Pulmonary artery endothelial cell (primary cell): Measurements from ENCODE around the gene TAF1D. TPM values are rescaled to one million over a fixed set of nuclear protein-coding genes. Genes with fewer than 3 reads are reported as not detected.
"Not testable (repeated sequence)": the region's sequence is repeated elsewhere in the genome, so short reads cannot be mapped to it uniquely, and the experiment has no call there.

Experiments
- DNase-seq: peaks from one replicate; pipeline ENCODE4 v3.0.0-alpha.2; 2011; ENCODE audit warnings: low read depth, low spot score
- total RNA-seq: library from RNA; depleted of rRNA; stranded (reverse); fragments of >200 nt; gene quantifications from 2 replicates; pipeline ENCODE4 v1.2.3, GENCODE V29; 2014

Gene TAF1D, protein sequence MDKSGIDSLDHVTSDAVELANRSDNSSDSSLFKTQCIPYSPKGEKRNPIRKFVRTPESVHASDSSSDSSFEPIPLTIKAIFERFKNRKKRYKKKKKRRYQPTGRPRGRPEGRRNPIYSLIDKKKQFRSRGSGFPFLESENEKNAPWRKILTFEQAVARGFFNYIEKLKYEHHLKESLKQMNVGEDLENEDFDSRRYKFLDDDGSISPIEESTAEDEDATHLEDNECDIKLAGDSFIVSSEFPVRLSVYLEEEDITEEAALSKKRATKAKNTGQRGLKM
- total RNA-seq = 108 and 135 TPM in 2 replicates

DNA sequence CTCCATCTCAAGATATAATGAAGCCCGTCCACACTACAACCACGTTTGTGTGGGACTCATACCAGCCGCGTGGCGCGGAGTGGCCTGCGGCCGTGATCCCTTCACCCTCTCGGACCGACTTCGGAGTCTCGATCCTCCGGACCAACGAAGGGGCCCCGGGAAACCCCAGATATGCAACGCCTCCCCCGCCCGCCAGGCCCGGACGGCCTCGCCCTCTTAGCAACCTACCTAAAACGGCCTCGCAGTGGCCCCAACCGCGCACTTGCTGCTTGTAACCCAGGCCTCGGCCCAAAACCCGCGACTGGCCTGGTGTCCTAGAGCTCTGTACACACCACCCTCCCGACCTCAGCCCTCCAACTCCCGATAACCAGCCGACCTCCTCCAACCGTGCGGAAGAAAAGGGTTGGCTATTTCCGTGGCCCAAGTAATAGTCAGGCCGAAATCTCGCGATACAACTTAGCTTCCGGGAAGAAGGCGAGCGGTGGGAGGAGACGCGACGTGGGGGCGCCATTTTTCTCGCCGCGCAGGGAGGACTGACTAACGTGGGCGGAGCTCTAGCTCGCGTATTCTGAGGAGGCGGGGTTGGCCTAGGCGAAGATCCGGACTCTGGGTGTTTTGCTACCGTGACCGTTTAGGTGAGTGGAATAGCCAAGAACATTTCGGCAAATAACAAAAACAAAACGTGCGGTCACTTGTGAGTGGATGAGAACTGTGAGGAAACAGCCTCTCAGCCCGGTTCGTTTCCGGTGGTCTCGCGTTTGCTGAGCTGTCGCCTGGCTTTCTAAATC, at the start of gene TAF1D, which contains the start of gene C11orf54:
Gene TAF1D (minus strand): TSS at position 402 of the 788 bp plus-strand sequence. CDS start 2,191 bp downstream, outside the sequence.
Gene C11orf54 (plus strand): TSS at position 579 of the 788 bp plus-strand sequence. CDS start 5,722 bp downstream, outside the sequence.
- DNase-seq = peak; percentile 91

DNA sequence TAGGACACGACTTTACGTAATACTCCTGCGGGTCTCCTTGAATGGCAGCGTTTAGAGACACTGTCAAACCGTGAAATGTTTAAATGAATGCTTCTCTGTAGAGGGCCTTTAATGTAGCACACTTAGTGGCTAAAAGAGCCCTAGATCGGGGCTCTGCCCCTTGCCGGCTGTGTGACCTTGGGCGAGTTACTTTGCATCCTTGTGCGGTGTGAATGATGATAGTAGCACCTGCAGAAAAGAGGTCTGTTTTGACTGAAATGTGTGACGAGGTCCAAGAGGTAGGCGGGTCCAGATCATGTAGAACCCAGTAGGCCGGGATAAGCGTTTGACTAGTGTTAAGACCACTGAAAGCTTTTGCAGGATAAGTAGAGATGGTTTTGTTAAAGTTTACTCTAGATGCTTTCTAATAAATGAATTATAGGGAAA, 43.7 kb upstream of the TAF1D start:
- DNase-seq = no peak

DNA sequence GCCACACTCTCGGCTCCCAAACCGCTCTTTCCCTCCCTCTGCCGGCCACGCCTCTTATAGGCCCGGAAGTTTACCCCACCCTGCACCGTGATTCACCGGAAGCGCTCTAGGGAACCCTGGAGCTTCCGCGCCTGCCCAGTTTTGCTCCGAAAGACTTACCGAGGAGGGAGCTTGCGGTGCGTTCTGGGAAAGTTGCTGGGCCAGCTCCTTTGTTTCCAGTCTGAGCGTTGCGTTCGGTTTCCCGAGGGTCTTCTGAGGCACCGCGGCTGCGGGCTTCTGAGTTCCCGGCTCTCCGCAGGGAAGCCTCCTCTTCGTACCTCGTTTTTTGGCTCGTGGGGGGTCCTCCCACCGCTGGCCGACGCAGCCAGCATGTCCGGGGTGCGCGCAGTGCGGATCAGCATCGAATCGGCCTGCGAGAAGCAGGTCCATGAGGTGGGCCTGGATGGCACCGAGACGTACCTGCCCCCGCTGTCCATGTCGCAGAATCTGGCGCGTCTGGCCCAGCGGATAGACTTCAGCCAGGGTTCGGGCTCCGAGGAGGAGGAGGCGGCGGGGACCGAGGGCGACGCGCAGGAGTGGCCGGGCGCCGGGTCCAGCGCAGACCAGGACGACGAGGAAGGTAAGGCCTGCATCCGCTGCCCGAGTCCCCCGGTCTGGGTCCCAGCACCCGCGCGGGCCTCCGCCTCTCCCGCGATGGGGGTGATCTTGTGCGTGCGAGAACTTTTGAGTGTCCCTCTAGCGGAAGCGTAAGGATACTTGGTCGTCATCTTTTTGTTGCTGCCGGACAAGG, 43.0 kb upstream of the TAF1D start, which contains the start of gene MED17:
Gene MED17 (plus strand): TSS at position 138 of the 790 bp plus-strand sequence. CDS start 232 bp downstream, at position 370.
- peak; percentile 83 for DNase-seq

DNA sequence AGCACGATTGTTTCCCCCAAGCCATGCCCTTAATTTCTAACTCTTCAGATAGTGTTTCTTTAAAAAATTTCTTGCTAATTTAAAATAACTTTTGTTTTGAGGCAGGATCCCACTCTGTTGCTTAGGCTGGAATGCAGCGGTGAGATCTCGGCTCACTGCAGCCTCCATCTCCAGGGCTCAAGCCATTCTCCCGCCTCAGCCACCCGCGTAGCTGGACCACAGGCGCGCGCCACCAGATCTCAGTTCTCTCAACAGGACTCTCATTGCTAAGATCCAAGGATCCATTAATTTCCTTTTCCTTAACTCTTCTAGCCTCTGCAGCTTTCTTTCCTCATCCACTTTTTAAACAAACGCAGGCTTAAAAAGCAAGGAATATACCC, 42.5 kb upstream of the TAF1D start:
- DNase-seq = no peak

DNA sequence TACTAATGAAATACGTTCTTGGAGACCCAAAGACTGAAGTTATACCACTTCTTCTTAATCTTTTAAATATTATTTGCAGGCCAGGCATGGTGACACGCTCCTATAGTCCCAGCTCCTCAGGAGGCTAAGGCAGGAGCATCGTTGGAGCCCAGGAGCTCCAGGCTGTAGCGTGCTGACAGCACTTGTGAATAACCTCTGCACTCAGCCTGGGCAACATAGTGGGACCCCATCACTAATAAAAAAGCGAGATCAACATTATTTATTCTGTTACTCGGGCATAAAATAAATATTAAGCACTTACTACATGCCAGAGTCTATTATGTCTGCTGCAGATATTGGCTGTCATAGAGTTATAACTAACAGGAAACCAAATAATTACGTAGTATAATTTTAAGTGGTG, 42.1 kb upstream of the TAF1D start:
- no peak for DNase-seq

DNA sequence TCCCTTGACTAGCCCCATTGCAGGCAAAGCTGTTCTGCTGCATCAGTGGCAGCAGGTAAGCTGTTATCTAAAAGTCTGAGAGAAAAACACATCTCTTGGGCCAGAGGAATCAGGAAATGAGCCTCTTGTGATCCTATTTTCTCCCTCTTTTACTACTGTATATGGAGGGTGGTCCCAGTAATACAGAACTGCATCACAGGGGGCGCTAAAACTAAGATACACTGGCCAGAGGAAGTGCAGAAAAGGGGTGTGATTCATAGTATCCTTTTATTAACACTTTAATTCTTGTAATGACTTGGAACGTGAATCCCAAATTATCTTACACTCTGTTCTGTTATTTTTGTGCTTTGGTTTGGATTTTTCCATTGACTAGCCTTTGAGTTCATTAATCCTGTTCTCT, 34.0 kb upstream of the TAF1D start:
- DNase-seq = no peak

DNA sequence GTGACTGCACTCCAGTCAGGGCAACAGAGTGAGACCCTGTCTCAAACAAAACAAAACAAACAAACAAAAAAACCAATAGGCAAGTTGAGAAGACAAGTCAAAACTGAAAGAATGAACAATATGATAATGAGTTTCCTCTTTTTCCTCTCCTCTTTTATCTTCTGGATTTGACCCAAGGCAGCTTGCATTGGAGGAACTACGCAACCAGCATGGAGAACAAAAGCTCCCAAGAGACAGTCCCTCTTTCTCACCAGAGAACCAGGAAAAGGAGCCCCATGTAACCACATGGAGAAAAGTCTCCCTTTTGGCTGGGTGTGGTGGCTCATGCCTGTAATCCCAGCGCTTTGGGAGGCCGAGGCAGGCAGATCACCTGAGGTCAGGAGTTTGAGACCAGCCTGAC, 33.3 kb upstream of the TAF1D start:
- DNase-seq = not testable (repeated sequence)

DNA sequence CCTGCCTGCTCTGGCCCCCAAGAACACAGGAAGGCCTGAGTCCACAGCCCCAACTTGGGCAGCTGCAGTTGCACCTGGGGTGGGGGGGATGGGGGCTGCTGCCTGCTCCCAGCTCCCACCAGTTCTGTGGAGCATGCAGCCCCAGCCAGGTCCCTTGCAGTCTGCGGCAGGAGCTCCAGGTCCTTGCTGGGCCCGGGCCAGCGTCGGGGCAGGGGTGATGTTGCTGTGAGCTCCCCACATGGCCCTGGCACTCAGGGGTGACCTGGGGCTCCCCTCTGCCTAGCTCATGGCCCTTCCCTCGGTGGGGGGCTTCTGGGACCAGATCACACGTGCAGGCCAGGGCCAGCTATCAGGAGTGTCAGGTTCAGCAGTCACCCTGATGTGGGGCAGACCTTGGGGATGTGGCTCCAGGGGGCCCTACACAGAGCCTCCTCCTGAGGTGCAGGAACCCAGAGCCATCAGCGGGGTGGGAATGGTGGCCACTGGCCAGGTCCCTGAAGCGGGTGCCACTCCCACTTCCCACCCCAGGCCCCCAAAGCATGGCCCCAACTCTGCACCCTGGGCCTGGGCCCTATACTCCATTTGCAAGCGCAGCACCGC, 32.4 kb upstream of the TAF1D start:
- no peak for DNase-seq

DNA sequence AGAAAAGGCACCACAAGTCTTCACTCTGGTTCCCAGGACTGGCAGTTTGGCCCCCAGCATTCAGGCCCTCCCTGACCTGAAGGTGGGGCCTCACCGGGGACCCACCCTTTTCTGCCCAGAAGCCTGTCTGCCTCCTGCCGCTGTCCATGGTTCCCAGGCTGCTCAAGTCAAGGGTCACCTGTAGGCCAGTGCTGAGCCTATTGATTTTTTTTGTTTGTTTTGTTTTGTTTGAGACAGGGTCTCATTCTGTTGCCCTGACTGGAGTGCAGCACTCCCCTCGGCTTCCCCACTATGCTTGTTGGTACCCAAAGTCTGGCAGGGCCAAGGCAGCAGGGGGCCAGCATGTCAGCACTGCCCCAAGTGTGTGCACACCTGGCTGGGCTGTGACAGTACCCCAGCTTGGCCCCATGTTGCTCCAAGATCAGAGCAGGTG, 31.8 kb upstream of the TAF1D start:
- no peak for DNase-seq

DNA sequence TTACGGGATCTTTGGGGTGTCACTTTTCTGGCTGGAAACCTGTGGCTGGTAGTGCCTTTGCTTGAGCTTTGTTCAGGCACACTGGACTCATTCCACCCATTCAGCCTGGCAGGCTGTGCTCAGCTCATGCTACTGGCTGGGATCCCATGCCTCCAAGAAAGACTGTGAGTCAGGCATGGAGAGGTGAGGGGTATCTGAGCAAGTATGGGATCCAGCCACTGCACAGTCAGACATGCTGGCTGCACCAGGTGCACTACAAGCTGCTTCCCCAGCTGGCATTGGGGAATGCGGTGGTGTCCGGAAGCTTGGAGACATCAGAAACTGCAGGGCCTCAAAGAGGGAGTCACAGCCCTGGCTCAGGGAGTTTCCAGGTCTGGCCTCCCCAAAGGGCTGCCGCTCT, 30.8 kb upstream of the TAF1D start:
- no peak for DNase-seq

DNA sequence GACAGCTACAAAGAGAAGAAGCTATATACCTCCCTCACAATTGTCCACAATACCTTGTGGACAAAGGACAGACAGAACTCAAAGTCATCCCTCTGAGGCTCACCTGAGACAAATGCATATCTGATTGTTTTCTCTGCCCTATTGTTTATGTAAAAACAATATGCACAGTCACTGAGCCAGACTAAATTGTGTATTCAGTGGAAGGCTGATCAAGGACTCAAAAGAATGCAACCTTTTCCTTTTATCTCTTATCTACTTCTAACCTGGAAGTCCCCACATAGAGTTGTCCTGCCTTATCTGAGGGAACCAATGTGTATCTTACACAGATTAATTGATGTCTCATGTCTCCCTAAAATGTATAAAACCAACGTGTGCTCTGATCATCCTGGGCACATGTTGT, 28.9 kb upstream of the TAF1D start:
- no peak for DNase-seq

DNA sequence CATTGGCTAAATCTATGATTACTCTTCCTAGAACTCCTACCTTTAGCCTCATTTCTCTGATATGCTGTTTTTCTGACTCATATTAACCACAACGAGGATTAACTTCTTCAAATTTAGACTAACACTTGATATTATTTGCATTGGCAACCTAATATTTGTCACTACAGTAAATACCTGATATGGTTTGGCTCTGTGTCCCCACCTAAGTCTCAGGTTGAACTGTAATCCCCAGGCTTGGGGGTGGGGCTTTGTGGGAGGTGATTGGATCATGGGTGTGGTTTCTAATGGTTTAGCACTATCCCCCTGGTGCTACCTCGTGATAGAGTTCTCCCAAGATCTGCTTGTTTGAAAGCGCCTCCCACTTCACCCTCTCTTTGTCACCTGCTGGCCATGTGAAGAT, 25.7 kb upstream of the TAF1D start:
- no peak for DNase-seq

DNA sequence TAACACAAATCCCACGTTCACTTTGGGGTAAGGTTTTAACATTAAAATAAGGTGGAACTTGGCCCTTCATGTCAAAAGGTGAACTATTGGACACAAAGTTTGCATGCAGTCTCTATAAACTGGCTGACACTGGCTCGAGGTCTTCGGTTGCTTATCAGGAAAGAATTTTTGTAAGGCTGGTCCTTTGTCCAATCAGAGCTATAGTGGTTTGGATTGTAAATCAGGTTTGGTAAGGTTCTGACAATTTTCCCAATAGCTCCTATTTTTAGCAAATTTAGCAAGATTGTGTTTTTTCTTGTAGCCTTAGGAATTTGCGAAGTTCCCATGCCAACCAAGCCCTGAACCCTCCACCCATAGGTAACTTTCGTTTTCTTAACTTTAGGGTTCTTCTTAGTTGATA, 25.2 kb upstream of the TAF1D start:
- no peak for DNase-seq

DNA sequence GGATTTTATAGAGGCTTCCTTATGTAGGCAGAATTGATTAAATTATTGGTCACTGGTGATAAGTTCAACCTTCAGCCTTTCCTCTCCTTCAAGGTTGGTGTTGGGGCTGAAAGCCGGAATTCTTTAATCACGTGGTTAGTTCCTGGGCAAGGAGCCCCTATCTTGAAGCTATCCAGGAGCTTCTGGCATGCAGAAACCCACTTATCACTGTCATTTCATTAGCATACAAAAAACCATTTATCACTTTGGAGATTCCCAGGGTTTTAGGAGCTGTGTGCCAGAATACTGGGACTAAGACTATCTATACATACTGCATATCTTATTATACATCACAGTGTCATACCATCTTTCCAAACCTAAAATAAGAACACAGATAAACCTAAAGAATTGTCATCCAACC, 24.3 kb upstream of the TAF1D start:
- DNase-seq = no peak

DNA sequence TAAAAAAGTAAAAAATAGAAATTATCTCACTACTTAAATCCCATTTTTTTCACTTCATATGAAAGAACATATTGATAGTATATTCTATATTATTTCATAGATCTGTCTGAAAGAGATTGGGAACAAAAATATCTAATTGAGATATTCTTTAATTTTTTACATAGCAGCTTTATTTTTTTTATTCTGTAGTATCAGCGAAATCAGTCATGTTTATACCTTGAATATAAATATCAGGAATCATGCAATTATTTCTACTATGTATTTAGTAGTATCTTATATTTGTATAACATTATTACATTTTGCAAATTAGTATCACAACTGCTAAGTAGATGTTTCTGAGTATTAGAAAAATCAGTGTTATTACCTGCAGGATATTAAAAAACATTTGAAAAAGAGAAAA, 20.6 kb upstream of the TAF1D start:
- DNase-seq = no peak

DNA sequence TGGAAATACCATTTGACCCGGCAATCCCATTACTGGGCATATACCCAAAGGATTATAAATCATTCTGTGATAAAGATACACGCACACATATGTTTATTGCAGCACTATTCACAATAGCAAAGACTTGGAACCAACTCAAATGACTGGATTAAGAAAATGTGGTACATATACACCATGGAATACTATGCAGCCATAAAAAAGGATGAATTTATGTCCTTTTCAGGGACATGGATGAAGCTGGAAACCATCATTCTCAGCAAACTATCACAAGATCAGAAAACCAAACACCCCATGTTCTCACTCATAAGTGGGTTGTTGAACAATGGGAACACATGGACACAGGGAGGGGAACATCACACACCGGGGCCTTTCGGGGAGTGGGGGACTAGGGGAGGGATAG, 17.8 kb upstream of the TAF1D start:
- not testable (repeated sequence) for DNase-seq

DNA sequence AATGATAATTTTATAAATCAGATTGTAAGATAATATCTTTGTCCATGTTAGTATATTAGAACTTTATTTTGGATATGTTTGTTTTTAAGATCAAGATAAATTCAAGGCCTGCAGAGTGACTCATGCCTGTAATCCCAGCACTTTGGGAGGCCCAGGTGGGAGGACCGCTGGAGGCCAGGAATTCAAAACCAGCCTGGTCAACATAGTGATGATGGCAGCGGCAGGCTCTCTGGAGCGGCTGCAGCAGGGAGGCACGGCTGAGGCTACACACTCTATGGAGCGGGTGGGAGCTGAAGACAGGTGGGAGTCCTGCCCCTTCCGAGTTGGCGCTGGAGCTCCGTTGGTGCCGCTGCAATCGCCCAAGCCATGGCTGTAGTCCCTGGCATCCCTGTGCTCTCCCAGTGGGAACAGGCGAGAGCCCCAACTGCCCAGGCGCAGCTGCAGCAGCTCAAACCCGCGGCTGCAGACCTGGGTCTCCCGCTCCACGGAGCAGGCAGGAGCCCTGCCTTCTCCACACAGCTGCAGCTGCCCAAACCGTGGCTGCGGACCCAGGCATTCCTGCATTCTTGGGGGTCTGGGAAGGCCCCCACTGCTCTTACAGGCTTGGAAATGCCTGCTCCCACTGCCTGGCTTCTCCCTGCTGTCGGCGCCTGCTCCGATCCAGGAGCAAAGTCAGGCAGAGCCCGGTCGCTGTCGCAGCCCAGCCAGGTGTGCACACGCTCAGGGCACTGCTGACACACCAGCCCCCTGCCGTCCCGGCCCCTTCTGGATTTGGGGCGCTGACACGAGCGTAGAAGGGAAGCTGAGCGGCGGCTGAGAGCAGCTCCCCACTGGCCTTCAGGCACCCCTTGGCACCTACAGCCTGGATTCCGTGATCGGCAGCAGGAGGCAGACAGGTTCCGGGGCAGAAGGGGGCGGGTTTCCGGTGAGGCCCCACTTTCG, 16.9 kb upstream of the TAF1D start:
- no peak for DNase-seq

DNA sequence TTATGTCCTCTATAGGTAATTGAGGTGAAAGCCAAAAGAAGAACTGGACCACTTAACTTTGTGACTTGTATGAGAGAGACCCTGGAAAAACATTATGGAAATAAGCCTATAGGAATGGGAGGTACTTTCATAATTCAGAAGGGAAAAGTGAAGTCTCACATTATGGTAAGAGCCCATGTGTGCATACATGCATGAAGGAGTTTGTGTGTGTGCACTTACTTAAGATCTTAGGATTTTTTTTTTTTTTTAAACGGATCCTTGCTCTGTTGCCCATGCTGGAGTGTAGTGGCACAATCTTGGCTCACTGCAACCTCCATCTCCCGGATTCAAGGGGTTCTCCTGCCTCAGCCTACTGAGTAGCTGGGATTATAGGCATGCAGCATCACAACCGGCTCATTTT, 16.0 kb upstream of the TAF1D start:
- DNase-seq = no peak

DNA sequence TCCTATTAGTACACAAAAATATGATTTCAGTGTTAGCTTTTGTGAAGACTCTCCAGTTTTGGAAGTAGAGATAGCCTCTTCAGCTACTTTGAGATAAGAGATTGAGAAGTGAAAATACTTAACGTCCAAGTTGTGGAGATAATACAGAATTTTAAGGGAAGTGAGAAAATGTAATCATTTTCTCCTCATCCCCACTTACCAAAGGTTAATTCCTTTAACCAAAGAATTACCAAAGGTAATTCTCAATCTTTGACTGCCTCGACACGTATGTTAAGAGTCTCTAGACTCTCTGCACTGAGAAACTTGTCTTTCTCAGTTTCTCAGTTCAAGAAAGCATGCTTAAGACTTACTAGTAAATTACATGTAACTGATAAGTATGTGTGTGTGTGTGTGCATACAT, 15.5 kb upstream of the TAF1D start:
- no peak for DNase-seq

DNA sequence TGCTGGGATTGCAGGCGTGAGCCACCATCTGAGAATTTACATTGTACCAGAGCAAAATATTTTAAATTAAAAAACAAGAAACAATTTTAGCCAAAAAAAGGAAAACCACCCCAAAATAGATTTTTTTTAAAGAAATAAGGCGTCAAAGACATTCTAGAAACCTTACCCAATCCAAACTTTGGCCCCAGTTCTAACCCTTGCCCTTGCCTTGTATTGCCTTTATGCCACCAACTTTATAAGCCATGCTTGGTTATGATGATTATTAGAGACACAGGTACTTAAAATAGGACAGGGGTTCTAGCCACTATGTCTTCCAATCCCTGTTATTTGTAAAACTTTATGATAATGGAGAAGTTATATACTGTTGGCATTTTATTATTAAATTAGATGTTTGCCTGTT, 11.9 kb upstream of the TAF1D start:
- DNase-seq = no peak
